NCI-H2196 (cell line): ENCODE data around the gene EGR1.
"Not testable (repeated sequence)": the region's sequence is repeated elsewhere in the genome, so short reads cannot be mapped to it uniquely, and the experiment has no call there.

Source experiments
- DNase-seq: peaks from one replicate; lab custom pipeline; 2025; ENCODE audit not compliant: unreplicated experiment; lab: John Stamatoyannopoulos, UW

Gene EGR1

DNA sequence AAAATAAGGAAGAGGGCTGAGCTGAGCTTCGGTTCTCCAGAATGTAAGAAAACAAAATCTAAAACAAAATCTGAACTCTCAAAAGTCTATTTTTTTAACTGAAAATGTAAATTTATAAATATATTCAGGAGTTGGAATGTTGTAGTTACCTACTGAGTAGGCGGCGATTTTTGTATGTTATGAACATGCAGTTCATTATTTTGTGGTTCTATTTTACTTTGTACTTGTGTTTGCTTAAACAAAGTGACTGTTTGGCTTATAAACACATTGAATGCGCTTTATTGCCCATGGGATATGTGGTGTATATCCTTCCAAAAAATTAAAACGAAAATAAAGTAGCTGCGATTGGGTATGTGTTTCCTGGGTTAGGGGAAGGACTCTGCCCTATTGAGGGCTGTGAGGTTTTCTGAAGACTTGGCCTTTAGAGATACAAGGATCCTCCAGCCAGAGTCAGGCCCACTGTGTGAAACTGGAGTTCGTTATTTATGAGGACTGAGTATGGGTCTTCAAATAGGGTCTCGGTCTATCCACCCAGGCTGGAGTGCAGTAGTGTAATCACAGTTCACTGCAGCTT is 3.8 kb downstream of the EGR1 start:
- no peak for DNase-seq

DNA sequence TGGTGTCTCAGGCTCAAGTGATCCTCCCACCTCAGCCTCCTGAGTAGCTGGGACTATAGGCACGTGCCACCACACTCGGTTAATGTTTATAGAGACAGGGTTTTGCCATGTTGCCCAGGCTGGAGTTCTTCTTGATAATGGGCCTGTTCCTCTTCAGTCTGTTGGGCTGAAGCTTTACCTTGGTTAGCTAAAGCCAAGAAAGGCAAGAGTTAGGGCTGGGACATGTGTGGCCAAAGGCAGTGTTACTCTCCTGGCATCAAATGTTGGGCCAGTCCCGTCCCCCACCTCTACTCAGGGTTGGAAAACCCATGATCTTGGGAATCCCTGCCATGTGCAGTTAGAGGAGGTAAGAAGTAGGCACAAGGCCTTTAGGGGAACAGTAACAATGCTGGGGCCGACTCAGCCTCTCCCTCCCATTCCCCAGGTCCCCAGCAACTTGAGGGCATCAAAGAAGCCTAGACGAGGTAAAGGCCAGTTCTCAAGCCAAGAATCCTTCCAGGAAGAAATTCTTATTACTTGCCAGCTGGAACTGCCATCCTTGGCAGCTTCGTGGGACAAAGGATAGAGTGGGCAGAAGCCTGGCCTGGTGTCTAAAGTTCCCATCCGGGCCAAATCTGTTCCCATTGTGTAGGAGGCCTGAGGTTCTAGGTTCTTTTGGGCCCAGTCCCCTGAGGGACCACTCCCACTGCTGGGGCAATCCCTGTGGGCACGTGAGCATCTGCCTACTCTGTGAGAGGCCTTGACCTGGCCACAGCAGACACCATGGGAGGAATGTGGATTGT is 4.5 kb downstream of the EGR1 start:
- no peak for DNase-seq

DNA sequence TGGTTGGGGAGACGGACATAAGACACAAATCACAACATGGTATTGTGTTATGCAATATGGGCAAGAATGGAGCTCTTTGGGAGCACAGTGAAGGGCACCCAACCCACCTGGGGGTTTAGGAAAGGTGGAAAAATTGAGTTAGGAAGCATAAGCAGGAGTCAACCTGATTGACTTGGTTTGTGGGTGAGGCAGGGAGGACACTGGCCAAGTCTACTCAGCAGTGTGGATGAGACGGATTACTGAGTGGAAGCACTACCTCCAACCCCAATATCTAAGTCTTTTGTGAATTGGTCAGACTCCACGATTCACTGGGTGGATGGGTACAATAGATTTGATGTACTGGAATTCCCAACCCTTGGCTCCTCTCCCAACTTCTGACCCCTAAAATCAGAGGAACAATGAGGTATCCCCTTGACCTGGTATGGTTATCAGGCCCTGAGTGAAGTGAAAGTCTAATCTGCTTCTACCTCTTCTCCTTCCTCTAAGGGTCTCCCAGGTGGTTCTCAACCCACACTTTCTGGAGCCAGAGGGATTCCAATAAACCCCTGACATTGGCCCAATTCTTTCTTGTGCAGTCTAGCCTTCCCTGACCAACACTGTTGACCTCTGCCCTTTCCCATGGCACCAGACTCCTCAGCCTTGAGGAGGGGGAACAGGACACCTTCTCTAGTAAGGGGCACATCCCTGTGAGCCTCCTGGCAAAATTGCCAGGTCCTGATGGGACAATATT is 5.2 kb downstream of the EGR1 start:
- DNase-seq = no peak

DNA sequence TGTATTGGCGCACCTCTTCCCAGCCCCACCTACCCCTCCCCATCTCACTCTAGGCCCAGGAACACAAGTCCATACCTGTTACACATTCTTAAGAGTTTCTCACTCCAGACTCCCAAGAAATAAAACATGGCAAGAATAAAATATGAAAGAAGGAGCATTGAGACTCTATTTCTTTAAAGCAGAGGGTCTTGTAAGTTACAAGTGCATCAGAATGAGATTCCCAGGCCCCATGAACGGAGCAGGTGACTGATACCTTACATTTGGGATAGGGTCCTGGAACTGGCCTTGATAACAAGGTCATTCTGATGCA is 5.7 kb downstream of the EGR1 start:
- DNase-seq = no peak

DNA sequence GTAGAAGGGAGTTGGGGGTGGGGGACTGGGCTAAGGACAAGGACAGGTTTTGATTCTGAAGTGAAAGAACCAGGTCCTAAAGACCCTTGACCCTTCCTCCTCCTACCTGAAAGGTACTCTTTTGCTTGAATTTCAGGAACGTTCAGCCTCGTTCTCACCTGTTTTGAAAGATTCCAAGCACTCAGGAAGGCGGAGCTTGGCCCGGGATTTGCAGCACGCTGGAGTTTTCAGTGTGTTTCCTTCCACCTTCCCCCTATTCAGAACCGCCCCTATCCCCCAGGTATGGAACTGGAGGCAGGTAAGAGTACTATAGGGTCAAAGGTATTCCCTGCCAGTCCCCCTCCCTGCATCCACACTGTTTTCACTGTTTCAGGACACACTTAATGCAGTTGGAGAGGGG is 7.1 kb downstream of the EGR1 start:
- DNase-seq = no peak

DNA sequence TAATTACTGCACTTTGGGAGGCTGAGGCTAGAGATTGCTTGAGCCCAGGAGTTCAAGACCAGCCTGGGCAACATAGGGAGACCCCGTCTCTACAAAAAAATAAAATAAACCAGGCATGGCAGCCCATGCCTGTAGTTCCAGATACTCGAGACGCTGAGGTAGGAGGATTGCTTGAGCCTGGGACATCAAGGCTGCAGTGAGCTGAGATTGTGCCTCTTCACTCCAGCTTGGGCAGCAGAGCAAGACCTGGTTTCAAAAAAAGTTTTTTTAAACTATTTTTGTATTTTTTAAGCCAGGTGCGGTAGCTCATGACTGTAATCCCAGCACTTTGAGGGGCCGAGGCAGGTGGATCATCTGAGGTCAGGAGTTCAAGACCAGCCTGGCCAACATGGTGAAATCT is 7.9 kb downstream of the EGR1 start:
- DNase-seq = not testable (repeated sequence)

DNA sequence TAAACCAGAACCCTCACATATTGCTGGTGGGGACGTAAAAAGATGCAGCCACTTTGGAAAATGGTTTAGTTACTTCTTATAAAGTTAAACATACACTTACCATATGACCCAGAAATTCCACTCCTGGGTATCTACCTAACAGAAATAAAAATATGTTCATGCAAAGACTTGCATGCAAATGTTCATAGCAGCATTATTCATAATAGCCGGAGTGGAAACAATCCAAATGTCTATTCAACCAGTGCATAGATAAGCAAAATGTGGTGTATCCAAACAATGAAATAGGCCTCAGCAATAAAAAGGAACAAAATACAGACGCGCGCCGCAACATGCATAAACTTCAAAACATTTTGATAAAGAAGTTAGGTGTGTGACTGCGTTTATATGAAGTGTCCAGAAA is 11.6 kb downstream of the EGR1 start:
- DNase-seq = no peak

DNA sequence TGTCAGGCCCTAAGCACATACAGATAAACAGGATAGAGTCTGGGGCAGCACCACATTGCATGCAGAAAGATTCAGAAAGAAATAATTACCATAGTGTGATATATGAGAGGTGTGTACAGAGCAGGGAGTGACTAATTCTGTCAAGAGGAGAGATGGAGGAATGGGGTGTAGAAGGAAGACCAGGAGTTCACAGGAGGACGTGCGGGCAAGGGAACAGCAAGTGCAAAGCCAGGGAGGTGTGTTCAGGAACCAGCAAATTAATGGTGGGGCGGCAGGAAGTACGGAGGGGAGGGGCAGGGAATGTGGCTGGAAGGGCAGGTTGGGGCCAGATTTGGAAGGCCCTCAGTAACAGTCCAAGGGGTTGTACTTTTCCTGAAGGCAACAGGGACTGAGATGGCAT is 17.4 kb downstream of the EGR1 start:
- DNase-seq = no peak

DNA sequence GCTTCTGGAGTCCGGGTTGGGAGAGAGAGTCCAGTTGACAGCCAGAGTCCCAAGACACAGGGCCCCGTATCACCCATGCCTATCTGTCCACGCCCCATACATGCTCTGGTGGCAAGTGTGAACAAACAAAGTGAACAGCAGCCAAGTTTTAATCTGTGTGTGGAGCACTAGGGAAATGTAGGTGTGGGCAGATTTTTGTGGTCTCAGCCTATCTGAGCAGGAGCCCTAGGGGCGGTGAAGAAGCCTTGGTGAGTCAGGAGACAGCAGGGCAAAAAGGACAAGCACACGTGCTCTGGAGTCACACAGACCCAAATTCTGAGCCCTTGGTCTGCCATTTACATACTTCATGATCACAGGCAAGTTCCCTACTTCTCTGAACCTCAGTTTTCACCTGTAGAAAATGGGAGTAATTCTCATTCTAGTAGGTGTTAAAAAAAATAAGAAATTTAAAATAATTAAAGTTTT is 23.2 kb downstream of the EGR1 start:
- DNase-seq = no peak

DNA sequence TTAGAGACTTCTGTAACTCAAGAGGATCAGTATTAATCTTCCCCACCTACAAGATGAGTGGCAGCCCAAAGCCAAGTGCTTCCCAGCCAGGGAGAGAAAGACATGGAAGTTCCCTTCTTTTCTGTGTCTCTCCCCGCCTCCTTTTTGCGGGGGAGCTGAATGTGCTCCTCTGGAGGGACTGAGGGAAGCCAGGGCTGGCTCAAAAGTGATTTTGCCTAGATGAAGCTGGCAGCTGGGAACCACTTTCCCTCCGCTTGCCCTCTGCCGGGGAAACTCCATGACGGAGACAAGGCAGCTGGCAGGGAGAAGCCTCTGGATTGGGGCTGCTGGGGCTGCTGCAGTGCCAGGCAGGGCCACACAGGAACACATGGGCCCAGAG is 24.4 kb downstream of the EGR1 start:
- DNase-seq = no peak

DNA sequence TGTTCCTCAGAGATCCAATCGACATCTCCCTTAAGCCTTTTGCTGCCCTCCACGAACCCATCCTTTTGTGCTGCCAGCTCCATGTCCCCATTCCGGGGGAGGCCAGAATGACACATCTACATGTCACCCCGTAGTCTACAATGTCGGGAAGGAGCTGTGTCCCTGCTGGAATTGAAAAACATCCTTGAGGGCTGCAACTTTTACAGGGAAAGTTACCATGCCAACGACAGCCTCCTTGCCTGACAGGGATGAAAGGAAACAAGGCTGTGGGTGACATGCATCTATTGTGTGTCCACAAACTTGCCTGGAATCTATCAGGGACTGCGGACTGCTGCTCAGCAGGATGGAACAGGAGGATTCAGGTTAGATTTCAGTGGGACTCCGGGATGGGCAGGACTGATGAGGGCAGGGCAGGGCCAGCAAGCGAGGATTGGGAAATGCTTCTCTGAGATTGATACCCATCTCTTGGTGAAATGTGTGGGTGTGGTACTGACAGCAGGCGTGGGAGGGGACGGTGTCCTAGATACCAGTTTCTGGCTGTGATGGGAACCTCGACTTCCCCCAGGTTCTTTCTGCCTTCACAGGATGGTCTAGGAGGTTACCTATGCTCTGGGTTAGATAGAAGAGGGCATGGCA is 25.5 kb downstream of the EGR1 start:
- no peak for DNase-seq

DNA sequence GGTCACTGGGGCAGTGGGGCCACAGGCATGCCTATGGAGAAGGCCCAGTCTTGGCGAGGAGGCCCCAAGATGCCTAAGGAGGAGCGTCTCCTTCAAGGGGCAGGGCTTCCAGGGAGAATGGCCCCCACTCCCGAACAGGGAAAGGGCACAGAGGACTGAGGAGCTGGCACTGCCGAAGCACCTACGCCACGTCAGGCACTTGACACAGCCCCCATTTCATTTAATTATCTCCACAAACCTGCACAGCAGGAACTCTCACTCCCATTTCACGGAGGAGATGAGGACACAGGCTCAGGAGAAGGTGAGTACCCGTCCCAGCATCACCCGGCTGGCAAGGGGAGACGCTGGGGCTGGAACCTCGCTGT is 26.0 kb downstream of the EGR1 start:
- DNase-seq = no peak

DNA sequence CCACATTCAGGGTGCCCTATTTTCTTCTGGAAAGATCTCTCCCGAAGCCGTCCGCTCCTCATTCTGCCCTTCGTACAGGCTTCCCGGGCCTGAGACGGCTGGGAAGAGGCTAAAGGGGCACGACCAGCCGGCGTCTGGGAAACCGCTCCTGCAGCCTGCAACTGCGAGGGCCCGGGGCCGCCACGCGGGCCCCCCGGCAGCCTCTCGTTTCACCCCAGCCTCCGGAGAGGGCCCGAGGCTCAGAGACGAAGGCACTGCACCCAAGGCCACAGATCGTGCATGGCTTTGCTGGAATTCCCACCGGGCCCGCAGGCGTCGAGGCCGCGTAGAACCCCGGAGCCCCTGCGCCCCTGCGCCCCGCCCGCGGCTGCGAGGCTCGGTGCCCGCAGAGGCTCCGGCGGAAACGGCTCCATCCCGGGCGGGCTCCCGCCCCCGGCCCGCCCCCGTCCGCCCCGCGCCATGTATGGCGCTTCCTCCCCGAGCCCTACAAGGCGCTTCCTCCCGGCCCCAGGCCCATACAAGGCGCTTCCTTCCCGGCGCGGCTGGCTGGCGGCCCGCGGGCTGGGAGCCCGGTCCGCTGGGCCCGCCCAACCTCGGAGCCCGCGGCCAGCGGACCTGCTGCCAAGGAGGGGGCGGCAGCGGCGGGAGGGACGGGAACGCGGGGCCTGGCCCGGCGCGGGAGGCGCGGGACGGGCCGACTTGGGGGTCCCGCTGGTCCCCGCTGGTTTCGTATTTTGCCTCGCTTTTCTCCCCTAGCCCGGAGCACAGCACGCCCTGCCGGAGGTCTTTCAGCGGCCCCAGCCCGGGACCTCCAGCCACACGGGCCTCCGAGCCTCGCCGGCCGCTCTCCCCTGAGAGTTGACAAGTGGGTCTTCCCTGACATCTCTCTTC is 26.6 kb downstream of the EGR1 start:
- DNase-seq = peak; percentile 90

DNA sequence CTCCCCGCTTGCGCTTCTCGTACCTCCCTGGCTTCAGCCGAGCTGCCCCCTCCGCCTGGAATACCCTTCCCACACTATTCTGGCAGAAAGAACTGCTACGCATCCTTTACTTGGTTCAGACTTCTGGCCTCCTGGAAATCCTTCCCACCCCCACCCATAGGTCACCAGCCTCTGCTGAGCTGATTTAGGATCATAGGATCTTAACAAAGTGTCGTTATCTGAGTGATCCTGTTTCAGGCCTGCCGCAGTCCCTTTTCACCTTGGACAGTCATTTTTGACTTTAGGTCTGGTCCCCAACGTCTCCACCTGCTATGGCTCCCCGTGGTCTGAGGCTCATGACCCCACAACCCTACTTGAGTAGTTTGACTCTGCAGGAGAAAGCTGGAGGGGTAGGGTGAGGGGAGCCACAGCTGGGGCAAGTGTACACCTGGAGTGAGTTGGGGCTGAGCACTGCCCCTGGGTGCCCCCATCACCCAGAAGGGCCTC is 27.3 kb downstream of the EGR1 start:
- DNase-seq = no peak

DNA sequence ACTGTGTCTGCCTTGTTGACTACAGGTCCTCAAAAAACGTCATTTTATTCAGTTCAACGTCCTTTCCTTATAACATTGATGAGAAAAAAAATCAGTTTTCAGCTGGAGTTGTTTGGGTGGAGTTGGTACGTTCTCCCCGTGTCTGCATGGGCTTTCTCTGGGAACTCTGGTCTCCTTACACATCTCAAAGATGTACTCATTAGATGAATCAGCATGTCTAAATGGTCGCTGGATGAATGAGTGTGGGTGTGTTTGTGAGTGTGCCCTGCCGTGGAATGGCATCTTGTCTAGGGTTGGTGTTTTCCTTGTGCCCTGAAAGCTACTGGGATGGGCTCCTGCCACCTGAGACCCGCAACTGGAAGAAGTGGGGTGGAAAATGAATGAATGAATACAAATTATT is 30.1 kb downstream of the EGR1 start:
- no peak for DNase-seq

DNA sequence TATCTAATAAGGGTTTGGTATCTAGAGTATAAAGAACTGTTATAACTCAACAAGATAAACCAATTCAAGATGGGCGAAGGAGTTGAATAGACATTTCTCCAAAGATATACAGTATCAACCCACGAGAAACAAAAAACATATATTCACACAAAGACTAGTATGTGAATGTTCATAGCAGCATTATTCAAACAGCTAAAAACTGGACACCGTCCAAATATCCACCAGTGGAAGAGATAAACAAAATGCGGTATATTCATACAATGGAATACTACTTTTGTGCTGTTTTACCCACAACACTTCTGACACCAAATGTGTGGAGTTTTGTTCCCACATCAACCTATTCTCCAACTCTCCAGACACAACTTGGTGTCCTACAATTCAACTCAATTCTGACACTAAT is 33.1 kb downstream of the EGR1 start:
- no peak for DNase-seq

DNA sequence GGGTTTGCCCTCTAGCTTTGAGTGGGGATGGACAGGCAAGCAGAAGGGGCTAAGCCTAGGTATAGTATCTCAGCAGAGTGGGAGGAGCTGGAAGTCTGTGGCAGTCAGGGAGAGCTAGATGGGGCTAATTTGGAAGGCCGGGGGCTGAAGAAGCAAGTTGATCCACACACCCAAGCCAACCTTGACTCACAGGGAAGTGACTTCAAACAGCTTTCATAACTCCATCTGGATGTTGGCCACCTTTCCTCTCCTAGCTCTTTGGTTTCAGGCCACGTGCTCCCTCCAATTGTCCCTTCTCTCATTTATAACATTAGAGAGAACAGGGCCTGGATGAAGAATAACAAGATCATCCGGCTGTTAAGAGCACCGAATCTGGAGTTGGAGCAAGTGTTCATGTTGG is 36.8 kb downstream of the EGR1 start:
- no peak for DNase-seq

DNA sequence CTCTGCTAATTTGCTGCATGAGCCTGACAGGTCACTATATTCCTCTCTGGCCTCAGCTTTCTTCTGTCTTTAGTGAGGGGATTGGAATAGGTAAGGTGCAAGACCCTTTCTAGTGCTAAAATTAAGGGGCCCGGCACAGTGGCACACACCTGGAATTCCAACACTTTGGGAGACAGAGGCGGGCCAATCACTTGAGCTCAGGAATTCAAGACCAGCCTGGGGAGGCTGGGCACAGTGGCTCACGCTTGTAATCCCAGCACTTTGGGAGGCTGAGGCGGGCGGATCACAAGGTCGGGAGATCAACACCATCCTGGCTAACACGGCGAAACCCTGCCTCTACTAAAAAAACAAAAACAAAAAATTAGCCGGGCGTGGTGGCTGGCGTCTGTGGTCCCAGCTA is 37.2 kb downstream of the EGR1 start:
- DNase-seq = no peak

DNA sequence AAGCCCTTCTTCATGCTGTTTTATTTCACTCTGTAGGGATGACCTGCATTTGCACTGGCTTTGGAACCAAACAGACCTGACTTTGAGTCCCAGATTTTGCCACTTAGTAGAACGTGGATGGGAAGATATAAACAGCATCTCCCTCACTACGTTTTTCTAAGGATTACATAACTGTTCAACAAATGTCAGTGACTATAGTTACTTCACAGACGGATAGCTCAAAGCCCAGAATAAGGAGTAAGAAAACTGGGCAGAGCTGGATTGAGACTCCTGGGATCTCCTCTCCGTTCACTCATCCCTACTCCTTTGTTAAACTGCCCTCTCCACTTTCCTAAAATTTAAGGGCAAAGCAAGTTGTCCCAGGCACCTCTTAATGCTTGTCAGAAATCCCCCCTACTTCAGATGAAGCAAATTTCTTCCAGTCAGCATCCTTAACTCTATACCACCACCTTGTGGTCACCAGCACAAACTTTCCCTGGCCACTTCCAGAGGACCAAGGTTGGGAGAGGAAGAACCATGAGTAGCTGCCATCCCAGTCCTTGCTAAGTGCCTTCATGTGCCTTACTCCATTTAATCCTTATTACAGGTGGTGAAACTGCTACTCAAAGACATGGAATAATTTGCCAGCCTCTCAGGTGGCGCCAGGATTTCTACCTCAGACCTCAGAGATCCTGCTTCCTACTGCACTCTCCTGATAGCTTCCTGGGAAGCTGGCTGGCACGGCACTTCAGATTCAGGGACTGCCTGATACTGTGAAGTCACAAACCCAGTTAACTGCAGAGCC is 38.4 kb downstream of the EGR1 start:
- peak; percentile 61 for DNase-seq

DNA sequence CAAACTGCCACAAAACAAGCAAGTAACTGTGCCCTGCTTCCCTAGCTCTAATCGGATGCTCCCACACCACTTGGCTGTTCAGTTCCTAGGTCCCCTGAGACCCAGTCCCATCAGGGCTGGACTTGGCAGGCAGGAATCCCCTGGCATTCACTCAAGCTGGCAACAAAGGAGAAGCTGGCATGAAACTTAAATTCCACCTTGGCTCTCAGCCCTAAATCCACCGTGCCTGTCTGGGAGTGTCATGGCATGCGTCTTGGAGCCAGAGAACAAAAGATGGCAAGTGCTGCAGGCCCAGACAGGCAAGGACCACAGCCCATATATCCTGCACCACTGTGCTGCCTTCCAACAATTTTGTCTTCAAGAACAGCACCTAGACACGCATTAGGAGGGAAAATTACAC is 39.5 kb downstream of the EGR1 start:
- peak; percentile 63 for DNase-seq
